ENCODE measurements around the gene ARID4B.
A peak's percentile ranks its signal among the peaks of the same experiment; 100 is the strongest.

The ARID4B gene

GRCh38 chr1:235325139-235325538 is 2.8 kb downstream of the ARID4B start:
- TF ChIP-seq CTCF (conservative IDR thresholded peaks at IDR 0.05; ENCODE audit: low read depth) = no peak
- CTCF ChIA-PET = no interaction called here

GRCh38 chr1:235324296-235324695 is 3.7 kb downstream of the ARID4B start:
- POLR2A ChIA-PET (ENCODE audit: low non-redundant PET) = no interaction called here
- CTCF ChIA-PET = interaction anchor here (0.6 kb wide), 1 partner anchor 101 kb away, joined by 5 read pairs; no protein-coding TSS in a partner anchor
- H3K27ac ChIP-seq = no peak overlapping the region; the same call in 1 of the 2 replicates
- TF ChIP-seq CTCF (conservative IDR thresholded peaks at IDR 0.05; ENCODE audit: low read depth) = no peak
- DNase-seq (ENCODE audit: low spot score) = no peak

More at GRCh38 chr1:235325139-235325538, 2.8 kb downstream of the ARID4B start:
- POLR2A ChIA-PET (ENCODE audit: low non-redundant PET) = no interaction called here
- no peak overlapping the region for H3K27ac ChIP-seq
- DNase-seq (ENCODE audit: low spot score) = no peak

- CTCF ChIA-PET = interaction anchor here (0.6 kb wide), 1 partner anchor 67 kb away, joined by 3 read pairs; no protein-coding TSS in a partner anchor
- DNase-seq (ENCODE audit: low spot score) = no peak
- H3K27ac ChIP-seq = no peak overlapping the region
- TF ChIP-seq CTCF (conservative IDR thresholded peaks at IDR 0.05; ENCODE audit: low read depth) = no peak
- POLR2A ChIA-PET (ENCODE audit: low non-redundant PET) = no interaction called here
Measured at GRCh38 chr1:235320521-235321179, 7.3 kb downstream of the ARID4B start.

- POLR2A ChIA-PET (ENCODE audit: low non-redundant PET) = no interaction called here
- no peak for TF ChIP-seq CTCF (conservative IDR thresholded peaks at IDR 0.05; ENCODE audit: low read depth)
- no peak for DNase-seq (ENCODE audit: low spot score)
- CTCF ChIA-PET = interaction anchor here (0.7 kb wide), 1 partner anchor 469 kb away, joined by 4 read pairs; no protein-coding TSS in a partner anchor
- H3K27ac ChIP-seq = peak overlapping the region; percentile 32
Measured at GRCh38 chr1:235319255-235319654, 8.7 kb downstream of the ARID4B start.

- no peak for TF ChIP-seq CTCF (conservative IDR thresholded peaks at IDR 0.05; ENCODE audit: low read depth)
- POLR2A ChIA-PET (ENCODE audit: low non-redundant PET) = interaction anchor here (0.5 to 0.6 kb wide), 2 partner anchors 9 to 52 kb away, joined by 3 to 4 read pairs; no protein-coding TSS in a partner anchor
- CTCF ChIA-PET = no interaction called here
- DNase-seq (ENCODE audit: low spot score) = no peak
- no peak overlapping the region for H3K27ac ChIP-seq
Measured at GRCh38 chr1:235317168-235317567, 10.8 kb downstream of the ARID4B start.

GRCh38 chr1:235315735-235316134 is 12.2 kb downstream of the ARID4B start:
- ChIA-PET CTCF (no interaction called here), POLR2A (ENCODE audit: low non-redundant PET) (no interaction called here)
- no peak for TF ChIP-seq CTCF (conservative IDR thresholded peaks at IDR 0.05; ENCODE audit: low read depth)
- DNase-seq (ENCODE audit: low spot score) = no peak
- H3K27ac ChIP-seq = no peak overlapping the region

Measured in RWPE1 (cell line).